ENCODE results near the gene IFT25. TPM values are rescaled to one million over a fixed set of nuclear protein-coding genes. Genes with fewer than 3 reads are reported as not detected.
"Not testable (repeated sequence)": the region's sequence is repeated elsewhere in the genome, so short reads cannot be mapped to it uniquely, and the experiment has no call there.

IFT25 gene
- total RNA-seq, 4 donors from 2014 or later: 11.6 to 24.6 (median 15.5) TPM

DNA sequence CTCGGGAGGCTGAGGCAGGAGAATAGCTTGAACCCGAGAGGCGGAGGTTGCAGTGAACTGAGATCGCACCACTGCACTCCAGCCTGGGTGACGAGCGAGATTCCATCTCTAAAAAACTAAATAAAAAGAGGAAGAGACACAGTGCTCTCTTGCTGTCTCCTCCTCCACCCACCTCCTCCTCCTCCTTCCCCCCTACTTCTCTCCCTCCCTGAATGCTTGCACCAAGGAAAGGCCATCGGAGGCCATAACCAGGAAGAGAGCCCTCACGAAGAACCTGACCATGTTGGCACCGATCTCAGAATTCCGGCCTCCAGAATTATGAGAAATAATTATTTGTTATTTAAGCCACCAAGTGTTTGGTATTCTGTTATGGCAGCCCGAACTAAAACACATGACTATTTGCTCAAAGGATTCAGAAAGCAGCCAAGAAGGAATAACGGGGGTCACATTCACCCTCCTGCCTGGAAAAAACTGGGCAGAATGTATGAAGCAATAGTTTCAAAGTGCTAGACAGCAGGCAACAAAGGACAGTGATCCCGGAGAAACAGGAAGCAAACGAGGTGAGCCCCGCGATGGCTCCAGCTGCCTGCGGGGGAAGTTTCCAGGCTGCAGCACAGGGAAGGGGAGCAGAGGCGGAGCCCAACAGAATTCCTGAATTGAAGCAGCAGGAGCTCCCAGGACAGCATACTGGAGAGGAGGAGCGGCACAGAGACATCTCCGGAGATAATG is 36.7 kb upstream of the IFT25 start:
- TF ChIP-seq, protein P1, sequence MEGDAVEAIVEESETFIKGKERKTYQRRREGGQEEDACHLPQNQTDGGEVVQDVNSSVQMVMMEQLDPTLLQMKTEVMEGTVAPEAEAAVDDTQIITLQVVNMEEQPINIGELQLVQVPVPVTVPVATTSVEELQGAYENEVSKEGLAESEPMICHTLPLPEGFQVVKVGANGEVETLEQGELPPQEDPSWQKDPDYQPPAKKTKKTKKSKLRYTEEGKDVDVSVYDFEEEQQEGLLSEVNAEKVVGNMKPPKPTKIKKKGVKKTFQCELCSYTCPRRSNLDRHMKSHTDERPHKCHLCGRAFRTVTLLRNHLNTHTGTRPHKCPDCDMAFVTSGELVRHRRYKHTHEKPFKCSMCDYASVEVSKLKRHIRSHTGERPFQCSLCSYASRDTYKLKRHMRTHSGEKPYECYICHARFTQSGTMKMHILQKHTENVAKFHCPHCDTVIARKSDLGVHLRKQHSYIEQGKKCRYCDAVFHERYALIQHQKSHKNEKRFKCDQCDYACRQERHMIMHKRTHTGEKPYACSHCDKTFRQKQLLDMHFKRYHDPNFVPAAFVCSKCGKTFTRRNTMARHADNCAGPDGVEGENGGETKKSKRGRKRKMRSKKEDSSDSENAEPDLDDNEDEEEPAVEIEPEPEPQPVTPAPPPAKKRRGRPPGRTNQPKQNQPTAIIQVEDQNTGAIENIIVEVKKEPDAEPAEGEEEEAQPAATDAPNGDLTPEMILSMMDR (IDR thresholded peaks at IDR 0.05): no peak
- ATAC-seq (ENCODE audit: low FRiP score) (peak; percentile 74), DNase-seq (ENCODE audit: low spot score) (no peak)

GRCh38 chr1:53981220-53981619 is 35.7 kb upstream of the IFT25 start:
- no peak for DNase-seq (ENCODE audit: low spot score)
- TF ChIP-seq, protein P1 (IDR thresholded peaks at IDR 0.05): no peak
- no peak for ATAC-seq (ENCODE audit: low FRiP score)

GRCh38 chr1:53979712-53980450 is 34.4 kb upstream of the IFT25 start:
- ATAC-seq (ENCODE audit: low FRiP score) (no peak), DNase-seq (ENCODE audit: low spot score) (no peak)
- TF ChIP-seq, protein P1 (IDR thresholded peaks at IDR 0.05): no peak

- no peak for DNase-seq (ENCODE audit: low spot score)
- no peak for ATAC-seq (ENCODE audit: low FRiP score)
- TF ChIP-seq, protein P1 (IDR thresholded peaks at IDR 0.05): no peak
These were observed 30.4 kb upstream of the IFT25 start for GRCh38 chr1:53975861-53976260.

GRCh38 chr1:53971718-53972117 is 26.2 kb upstream of the IFT25 start:
- DNase-seq (ENCODE audit: low spot score) (no peak), ATAC-seq (ENCODE audit: low FRiP score) (no peak)
- TF ChIP-seq, protein P1 (IDR thresholded peaks at IDR 0.05): no peak

- DNase-seq (ENCODE audit: low spot score); ATAC-seq (ENCODE audit: low FRiP score): not testable (repeated sequence)
These were observed 23.8 kb upstream of the IFT25 start for GRCh38 chr1:53969323-53969722.

GRCh38 chr1:53968125-53968513 is 22.6 kb upstream of the IFT25 start:
- ATAC-seq (ENCODE audit: low FRiP score) (no peak), DNase-seq (ENCODE audit: low spot score) (no peak)
- TF ChIP-seq, protein P1 (IDR thresholded peaks at IDR 0.05): no peak

All from omental fat pad (tissue), 4 donors.